ENCODE results near the gene TUBGCP5. TPM values are rescaled to one million over a fixed set of nuclear protein-coding genes. Genes with fewer than 3 reads are reported as not detected.

The TUBGCP5 gene
- total RNA-seq, 1 donor from 2014 or later: 17.1 TPM

- intact Hi-C loops (cut with DNase I): no loop called here
- Histone ChIP-seq H3K4me3 (no peak overlapping the region), H3K36me3 (no peaks in the 10 kb centered on the region), H3K27ac (no peak overlapping the region), H3K27me3 (no peaks in the 10 kb centered on the region), H3K4me1 (no peaks in the 10 kb centered on the region), H3K9me3 (no peaks in the 10 kb centered on the region)
- DNase-seq (ENCODE audit: low spot score in 2 of 2): no peak
- no peak for TF ChIP-seq CTCF (IDR thresholded peaks at IDR 0.05)
Observed at GRCh38 chr15:23074684-23075083, 35.3 kb upstream of the TUBGCP5 start.

- H3K4me1 ChIP-seq: no peaks in the 10 kb centered on the region
- H3K27ac ChIP-seq: no peak overlapping the region
- H3K9me3 ChIP-seq: no peaks in the 10 kb centered on the region
- no peak overlapping the region for H3K4me3 ChIP-seq
- no peak for DNase-seq (ENCODE audit: low spot score in 2 of 2)
- no peaks in the 10 kb centered on the region for H3K36me3 ChIP-seq
- TF ChIP-seq CTCF (IDR thresholded peaks at IDR 0.05): no peak
- intact Hi-C loops (cut with DNase I): no loop called here
- no peaks in the 10 kb centered on the region for H3K27me3 ChIP-seq
Observed at GRCh38 chr15:23073890-23074646, 34.7 kb upstream of the TUBGCP5 start.

- Histone ChIP-seq H3K27ac (no peak overlapping the region), H3K9me3 (peaks cover 0 to 3% of the 10 kb centered on the region in 2 donors), H3K4me1 (no peaks in the 10 kb centered on the region), H3K4me3 (no peak overlapping the region), H3K27me3 (no peaks in the 10 kb centered on the region), H3K36me3 (no peaks in the 10 kb centered on the region)
- intact Hi-C loops (cut with DNase I): no loop called here
- DNase-seq (ENCODE audit: low spot score in 2 of 2): no peak
- no peak for TF ChIP-seq CTCF (IDR thresholded peaks at IDR 0.05)
Observed at GRCh38 chr15:23072633-23073032, 33.3 kb upstream of the TUBGCP5 start.

- Histone ChIP-seq H3K4me3 (no peak overlapping the region), H3K9me3 (peaks cover 0 to 5% of the 10 kb centered on the region in 2 donors), H3K36me3 (no peaks in the 10 kb centered on the region), H3K27ac (no peak overlapping the region), H3K27me3 (no peaks in the 10 kb centered on the region), H3K4me1 (no peaks in the 10 kb centered on the region)
- intact Hi-C loops (cut with DNase I): no loop called here
- TF ChIP-seq CTCF (IDR thresholded peaks at IDR 0.05): no peak
- no peak for DNase-seq (ENCODE audit: low spot score in 2 of 2)
Observed at GRCh38 chr15:23069496-23070166, 30.3 kb upstream of the TUBGCP5 start.

GRCh38 chr15:23067416-23067815, 28.0 kb upstream of the TUBGCP5 start:
- H3K4me3 ChIP-seq: no peak overlapping the region
- no peaks in the 10 kb centered on the region for H3K4me1 ChIP-seq
- DNase-seq (ENCODE audit: low spot score in 2 of 2): no peak
- H3K9me3 ChIP-seq: peaks cover 0 to 5% of the 10 kb centered on the region in 2 donors
- H3K27me3 ChIP-seq: no peaks in the 10 kb centered on the region
- H3K27ac ChIP-seq: no peak overlapping the region
- no peak for TF ChIP-seq CTCF (IDR thresholded peaks at IDR 0.05)
- H3K36me3 ChIP-seq: no peaks in the 10 kb centered on the region
- intact Hi-C loops (cut with DNase I): no loop called here
